ENCODE data around the gene RCBTB2. TPM values are rescaled to one million over a fixed set of nuclear protein-coding genes. Genes with fewer than 3 reads are reported as not detected.

RCBTB2 gene
- total and polyA plus RNA-seq, 2 donors (not counting 3 experiments of a cell fraction or from before 2014, with no cell fraction given) = 10.7 to 12.6 TPM

DNA sequence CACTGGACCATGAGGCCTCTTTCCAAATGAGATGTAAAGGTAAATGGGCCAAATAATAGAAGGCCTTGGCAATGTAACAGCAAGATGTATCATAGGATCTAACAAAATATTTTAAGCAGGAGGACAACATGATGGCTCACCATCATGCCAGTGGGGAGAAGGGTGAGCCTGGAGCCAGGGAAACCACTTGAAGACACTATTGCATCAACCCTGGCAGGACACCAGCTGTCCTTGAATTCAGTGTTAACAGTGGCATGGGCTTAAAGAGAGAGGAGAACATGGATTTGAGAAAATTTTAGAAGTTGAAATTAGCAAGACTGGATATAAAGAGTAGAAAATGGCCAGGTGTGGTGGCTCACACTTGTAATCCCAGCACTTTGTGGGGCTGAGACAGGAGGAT, 6.7 kb upstream of the RCBTB2 start:
- FAIRE-seq = no peak
- no peak overlapping the region for H3K4me3 ChIP-seq (replicated peaks in 1 of 3; ENCODE audit: insufficient read depth in 1 of 3, low read depth in 1 of 3, low read length in 3 of 3)
- BruUV-seq (replicated peaks) = no TSS peak

More for the DNA sequence above, 6.7 kb upstream of the RCBTB2 start:
- CTCF ChIA-PET = interaction anchor here (1.0 kb wide), 1 partner anchor 41 kb away, joined by 3 read pairs; no protein-coding TSS in a partner anchor
- no peaks in the 10 kb centered on the region for H4K20me1 ChIP-seq (replicated peaks; ENCODE audit: control insufficient read depth, extremely low read depth, insufficient read depth, low read length)
- H3K9me1 ChIP-seq (replicated peaks; ENCODE audit: control insufficient read depth, extremely low read depth, insufficient read depth, low read length) = no peaks in the 10 kb centered on the region
- H3K79me2 ChIP-seq (ENCODE audit: control insufficient read depth, insufficient read depth, low read length) = no peaks in the 10 kb centered on the region
- no peaks in the 10 kb centered on the region for H3K9me3 ChIP-seq (replicated peaks; ENCODE audit: control insufficient read depth, insufficient read depth, low read length)
- DNase-seq (ENCODE audit: low read depth, low spot score) = no peak
- no peak overlapping the region for H3K9ac ChIP-seq (replicated peaks; ENCODE audit: extremely low read depth, insufficient read depth, low read length)
- intact Hi-C loops (cut with micrococcal nuclease) (no loop called here), dilution Hi-C loops (cut with MboI; ENCODE audit: extremely low pct_ligation_motif_present, low sequenced_read_pairs) (no loop called here)
- TF ChIP-seq FOS (IDR thresholded peaks at IDR 0.05; ENCODE audit: borderline replicate concordance, insufficient read depth, low read length) (no peak), MYC (IDR thresholded peaks at IDR 0.05; ENCODE audit: low read depth, low read length) (no peak), EZH2 (IDR thresholded peaks at IDR 0.05; ENCODE audit: borderline replicate concordance, low read depth, low read length, severe bottlenecking) (no peak), POLR2A (IDR thresholded peaks at IDR 0.05; ENCODE audit: low read depth, low read length) (no peak), JUN (IDR thresholded peaks at IDR 0.05; ENCODE audit: borderline replicate concordance, insufficient read depth, insufficient read length, low read depth) (no peak), GATA2 (IDR thresholded peaks at IDR 0.05; ENCODE audit: insufficient read depth, insufficient read length, low read depth, low read length) (no peak), POLR2AphosphoS5 (IDR thresholded peaks at IDR 0.05; ENCODE audit: insufficient read depth, low read depth, low read length) (no peak)
- TF ChIP-seq, protein P1, sequence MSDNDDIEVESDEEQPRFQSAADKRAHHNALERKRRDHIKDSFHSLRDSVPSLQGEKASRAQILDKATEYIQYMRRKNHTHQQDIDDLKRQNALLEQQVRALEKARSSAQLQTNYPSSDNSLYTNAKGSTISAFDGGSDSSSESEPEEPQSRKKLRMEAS (IDR thresholded peaks at IDR 0.05; ENCODE audit: insufficient read depth, insufficient read length) = no peak
- TF ChIP-seq, protein P2, sequence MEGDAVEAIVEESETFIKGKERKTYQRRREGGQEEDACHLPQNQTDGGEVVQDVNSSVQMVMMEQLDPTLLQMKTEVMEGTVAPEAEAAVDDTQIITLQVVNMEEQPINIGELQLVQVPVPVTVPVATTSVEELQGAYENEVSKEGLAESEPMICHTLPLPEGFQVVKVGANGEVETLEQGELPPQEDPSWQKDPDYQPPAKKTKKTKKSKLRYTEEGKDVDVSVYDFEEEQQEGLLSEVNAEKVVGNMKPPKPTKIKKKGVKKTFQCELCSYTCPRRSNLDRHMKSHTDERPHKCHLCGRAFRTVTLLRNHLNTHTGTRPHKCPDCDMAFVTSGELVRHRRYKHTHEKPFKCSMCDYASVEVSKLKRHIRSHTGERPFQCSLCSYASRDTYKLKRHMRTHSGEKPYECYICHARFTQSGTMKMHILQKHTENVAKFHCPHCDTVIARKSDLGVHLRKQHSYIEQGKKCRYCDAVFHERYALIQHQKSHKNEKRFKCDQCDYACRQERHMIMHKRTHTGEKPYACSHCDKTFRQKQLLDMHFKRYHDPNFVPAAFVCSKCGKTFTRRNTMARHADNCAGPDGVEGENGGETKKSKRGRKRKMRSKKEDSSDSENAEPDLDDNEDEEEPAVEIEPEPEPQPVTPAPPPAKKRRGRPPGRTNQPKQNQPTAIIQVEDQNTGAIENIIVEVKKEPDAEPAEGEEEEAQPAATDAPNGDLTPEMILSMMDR (IDR thresholded peaks at IDR 0.05; ENCODE audit: extremely low read depth in 1 of 2, insufficient read depth in 1 of 2, low read depth in 1 of 2, low read length in 2 of 2) = no peak
- H3K36me3 ChIP-seq (ENCODE audit: control insufficient read depth in 2 of 2, extremely low read depth in 1 of 2, insufficient read depth in 2 of 2, low read length in 2 of 2) = no peaks in the 10 kb centered on the region
- no peak overlapping the region for H3K4me2 ChIP-seq (ENCODE audit: insufficient read depth, low read length)
- POLR2A ChIA-PET = no interaction called here
- H3K27me3 ChIP-seq (ENCODE audit: control insufficient read depth in 2 of 2, insufficient read depth in 2 of 2, low read length in 2 of 2) = no peaks in the 10 kb centered on the region
- no peaks in the 10 kb centered on the region for H3K4me1 ChIP-seq (ENCODE audit: control insufficient read depth, extremely low read depth, insufficient read depth, low read length)
- no peak overlapping the region for H2AFZ ChIP-seq (ENCODE audit: low read depth, low read length)
- no peak overlapping the region for H3K27ac ChIP-seq (ENCODE audit: insufficient read depth, low read depth, low read length)

All from endothelial cell of umbilical vein (primary cell).